OCI-LY1 (cell line): Measurements from ENCODE around the gene CCR4.

Experiments used
- H2AFZ ChIP-seq: fragments of 200-600 bp; sonication (generic), shearing (Covaris generic); 2 replicates; pipeline ENCODE4 v1.6.0; 2014; ENCODE audit warnings: antibody characterized with exemption, mild to moderate bottlenecking, low read length
- H3F3A ChIP-seq: fragments of 200-600 bp; sonication (generic), shearing (Covaris generic); 2 replicates; pipeline ENCODE4 v1.6.0; 2014; ENCODE audit warnings: mild to moderate bottlenecking, antibody characterized with exemption, low read length, moderate library complexity; ENCODE audit not compliant: insufficient read depth
- H3K27ac ChIP-seq: fragments of 200-600 bp; sonication (generic); 2 replicates; pipeline ENCODE4 v1.5.1; 2014; ENCODE audit warnings: low read length, mixed run types, mild to moderate bottlenecking, low read depth; ENCODE audit not compliant: poor library complexity, severe bottlenecking
- H3K27me3 ChIP-seq: fragments of 200-600 bp; sonication (generic); 2 replicates; pipeline ENCODE4 v1.6.0; 2014; ENCODE audit warnings: antibody characterized with exemption, mild to moderate bottlenecking, low read length, moderate library complexity; ENCODE audit not compliant: insufficient read depth
- H3K36me3 ChIP-seq: fragments of 200-600 bp; sonication (generic); 2 replicates; pipeline ENCODE4 v1.6.1; 2014; ENCODE audit warnings: mild to moderate bottlenecking, antibody characterized with exemption, low read length, moderate library complexity, mixed read lengths; ENCODE audit not compliant: insufficient read depth
- H3K4me1 ChIP-seq: fragments of 200-600 bp; sonication (generic); 2 replicates; pipeline ENCODE4 v1.5.1; 2014; ENCODE audit warnings: mild to moderate bottlenecking, low read length, moderate library complexity; ENCODE audit not compliant: insufficient read depth, severe bottlenecking
- H3K4me2 ChIP-seq: fragments of 200-600 bp; sonication (generic), shearing (Covaris generic); 2 replicates; pipeline ENCODE4 v1.6.1; 2014; ENCODE audit warnings: low read length
- H3K4me3 ChIP-seq: fragments of 200-600 bp; sonication (generic); 2 replicates; pipeline ENCODE4 v1.5.1; 2014; ENCODE audit warnings: low read length, low read depth, mild to moderate bottlenecking, mixed read lengths; ENCODE audit not compliant: poor library complexity, severe bottlenecking
- H3K79me2 ChIP-seq: fragments of 200-600 bp; shearing (Covaris generic); 2 replicates; pipeline ENCODE4 v1.6.1; 2016; ENCODE audit warnings: mixed run types, low read length, mixed read lengths; ENCODE audit not compliant: insufficient read depth
- H3K9ac ChIP-seq: fragments of 200-600 bp; sonication (generic), shearing (Covaris generic); 2 replicates; pipeline ENCODE4 v1.6.1; 2014; ENCODE audit warnings: mild to moderate bottlenecking, low read length, mixed read lengths
- H3K9me2 ChIP-seq: fragments of 200-600 bp; sonication (generic), shearing (Covaris generic); 2 replicates; pipeline ENCODE4 v1.6.1; 2014; ENCODE audit warnings: low read depth, mild to moderate bottlenecking, low read length, mixed read lengths
- H3K9me3 ChIP-seq: fragments of 200-600 bp; shearing (Covaris generic); 2 replicates; pipeline ENCODE4 v1.6.1; 2014; ENCODE audit warnings: low read length, mixed read lengths
- H4K20me1 ChIP-seq: fragments of 200-600 bp; sonication (generic), shearing (Covaris generic); 2 replicates; pipeline ENCODE4 v1.6.0; 2016; ENCODE audit warnings: mild to moderate bottlenecking, low read length; ENCODE audit not compliant: insufficient read depth
- CTCF ChIP-seq: fragments of 200-600 bp; sonication (generic), shearing (Covaris generic); IDR thresholded peaks from 2 replicates; pipeline ENCODE4 v1.5.1; 2017; ENCODE audit warnings: mild to moderate bottlenecking, antibody characterized with exemption, low read length, moderate library complexity, mixed read lengths
- EZH2 ChIP-seq: fragments of 200-600 bp; sonication (generic), shearing (Covaris generic); IDR thresholded peaks from 2 replicates; pipeline ENCODE4 v1.8.0; 2017; ENCODE audit warnings: borderline replicate concordance, mixed run types, mild to moderate bottlenecking, antibody characterized with exemption, low read length, moderate library complexity, mixed read lengths

Gene CCR4

GRCh38 chr3:33000691-33001385 lies 49.4 kb downstream of the CCR4 start:
- Histone ChIP-seq H2AFZ (no peak overlapping the region), H3K9me3 (no peaks in the 10 kb centered on the region), H4K20me1 (no peaks in the 10 kb centered on the region), H3K4me2 (no peak overlapping the region), H3K27me3 (no peaks in the 10 kb centered on the region), H3K4me1 (no peaks in the 10 kb centered on the region), H3K9ac (no peak overlapping the region), H3K79me2 (no peaks in the 10 kb centered on the region), H3K27ac (no peak overlapping the region), H3K36me3 (peaks cover 12% of the 10 kb centered on the region), H3F3A (no peaks in the 10 kb centered on the region), H3K4me3 (no peak overlapping the region), H3K9me2 (no peaks in the 10 kb centered on the region)
- no peak for TF ChIP-seq CTCF
- no peak for TF ChIP-seq EZH2

GRCh38 chr3:33001889-33002288 lies 50.4 kb downstream of the CCR4 start:
- Histone ChIP-seq H2AFZ (no peak overlapping the region), H3K4me3 (no peak overlapping the region), H3K27ac (no peak overlapping the region), H4K20me1 (no peaks in the 10 kb centered on the region), H3K9ac (no peak overlapping the region), H3K4me1 (no peaks in the 10 kb centered on the region), H3F3A (no peaks in the 10 kb centered on the region), H3K9me3 (no peaks in the 10 kb centered on the region), H3K79me2 (no peaks in the 10 kb centered on the region), H3K27me3 (no peaks in the 10 kb centered on the region), H3K36me3 (peaks cover 9% of the 10 kb centered on the region), H3K4me2 (no peak overlapping the region), H3K9me2 (no peaks in the 10 kb centered on the region)
- TF ChIP-seq EZH2: no peak
- no peak for TF ChIP-seq CTCF

GRCh38 chr3:33003308-33003707 lies 51.9 kb downstream of the CCR4 start:
- H3K27me3 ChIP-seq: no peaks in the 10 kb centered on the region
- H3K9me3 ChIP-seq: no peaks in the 10 kb centered on the region
- H3K27ac ChIP-seq: no peak overlapping the region
- TF ChIP-seq CTCF: no peak
- no peak for TF ChIP-seq EZH2
- H3K4me3 ChIP-seq: no peak overlapping the region
- no peaks in the 10 kb centered on the region for H4K20me1 ChIP-seq
- peaks cover 9% of the 10 kb centered on the region for H3K36me3 ChIP-seq
- H3K9me2 ChIP-seq: no peaks in the 10 kb centered on the region
- no peaks in the 10 kb centered on the region for H3F3A ChIP-seq
- no peak overlapping the region for H3K4me2 ChIP-seq
- no peaks in the 10 kb centered on the region for H3K79me2 ChIP-seq
- H2AFZ ChIP-seq: no peak overlapping the region
- no peaks in the 10 kb centered on the region for H3K4me1 ChIP-seq
- H3K9ac ChIP-seq: no peak overlapping the region
